IMR-90 (cell line): Measurements from ENCODE around the gene HS6ST2.

Experiments used
- CHD1 ChIP-seq: IDR thresholded peaks from 2 replicates; pipeline ENCODE4 v1.6.1; 2012; ENCODE audit warnings: low read depth, low read length, improper control_type of control experiment
- CTCF ChIP-seq: conservative IDR thresholded peaks from 2 replicates; pipeline ENCODE4 v1.5.1; 2012; ENCODE audit warnings: mild to moderate bottlenecking, low read depth, low read length, improper control_type of control experiment
- MAFK ChIP-seq: IDR thresholded peaks from 2 replicates; pipeline ENCODE4 v1.6.1; 2012; ENCODE audit warnings: low read depth, low read length, improper control_type of control experiment
- POLR2A ChIP-seq: IDR thresholded peaks from 2 replicates; pipeline ENCODE4 v1.6.1; 2012; ENCODE audit warnings: mild to moderate bottlenecking, low read depth, low read length
- RAD21 ChIP-seq: IDR thresholded peaks from 2 replicates; pipeline ENCODE4 v1.6.1; 2012; ENCODE audit warnings: low read length, improper control_type of control experiment
- RFX5 ChIP-seq: IDR thresholded peaks from 2 replicates; pipeline ENCODE4 v1.8.0; 2012; ENCODE audit warnings: low read depth, mild to moderate bottlenecking, low read length, moderate library complexity
- USF2 ChIP-seq: fragments of 150-350 bp; IDR thresholded peaks from 2 replicates; pipeline ENCODE4 v1.6.1; 2017; ENCODE audit warnings: mild to moderate bottlenecking, antibody characterized with exemption, low read length, low read depth

GRCh38 chrX:132916349-132916748 is 42.1 kb downstream of the HS6ST2 start:
- no peak for TF ChIP-seq CTCF
- no peak for TF ChIP-seq CHD1
- TF ChIP-seq RFX5: no peak
- no peak for TF ChIP-seq POLR2A
- TF ChIP-seq RAD21: no peak
- no peak for TF ChIP-seq USF2
- no peak for TF ChIP-seq MAFK
